SU-DHL-6 (cell line): ENCODE data around the gene EEPD1.

Experiments used
- EZH2phosphoT487 ChIP-seq: fragments of 200-600 bp; sonication (generic), shearing (Covaris generic); conservative IDR thresholded peaks from 2 replicates; pipeline ENCODE4 v1.6.1; 2018; ENCODE audit warnings: mild to moderate bottlenecking, antibody characterized with exemption, low read length, moderate library complexity, mixed read lengths
- TF ChIP-seq, protein P1 (sequence below): fragments of 200-600 bp; sonication (generic); IDR thresholded peaks from one replicate; pipeline ENCODE4 v1.5.1; 2017; ENCODE audit warnings: antibody characterized with exemption, mild to moderate bottlenecking, low read length, moderate library complexity; ENCODE audit not compliant: insufficient read depth, poor library complexity, severe bottlenecking

DNA sequence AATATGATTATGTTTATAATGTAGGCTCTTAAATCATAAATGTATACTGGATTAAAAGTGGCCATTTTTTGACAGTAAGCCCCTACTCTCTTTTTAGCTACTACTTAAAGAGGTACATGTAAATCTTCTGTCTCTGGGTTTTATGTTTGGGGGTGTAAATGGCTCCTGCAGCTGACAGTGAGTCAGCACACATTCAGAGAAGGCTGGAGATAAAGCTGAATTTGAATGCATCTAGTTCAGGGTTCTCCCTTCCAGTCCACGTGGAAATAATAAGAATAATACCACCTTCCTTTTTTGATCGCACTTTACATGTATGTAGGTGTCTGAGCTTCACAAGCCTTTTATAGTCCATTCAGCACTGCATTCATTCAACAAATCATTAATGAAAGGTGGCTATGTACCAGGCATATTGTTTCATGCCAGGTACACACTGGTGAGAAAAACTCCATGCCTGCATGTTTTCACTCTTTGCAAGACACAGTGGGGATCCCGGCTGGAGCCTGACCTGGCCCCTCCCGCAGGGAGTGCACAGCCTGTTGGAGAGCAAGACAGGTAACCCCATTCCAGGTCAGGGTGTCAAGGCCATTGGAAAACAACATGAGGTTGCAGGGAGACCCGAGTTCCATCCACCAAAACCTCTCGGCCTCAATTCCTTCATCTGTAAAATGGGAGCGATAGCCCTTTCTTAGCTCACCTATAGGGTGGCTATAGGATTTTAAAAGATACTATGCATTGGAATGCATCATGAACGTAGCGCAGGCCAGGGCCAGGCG lies 129.1 kb downstream of the EEPD1 start:
- TF ChIP-seq, protein P1, sequence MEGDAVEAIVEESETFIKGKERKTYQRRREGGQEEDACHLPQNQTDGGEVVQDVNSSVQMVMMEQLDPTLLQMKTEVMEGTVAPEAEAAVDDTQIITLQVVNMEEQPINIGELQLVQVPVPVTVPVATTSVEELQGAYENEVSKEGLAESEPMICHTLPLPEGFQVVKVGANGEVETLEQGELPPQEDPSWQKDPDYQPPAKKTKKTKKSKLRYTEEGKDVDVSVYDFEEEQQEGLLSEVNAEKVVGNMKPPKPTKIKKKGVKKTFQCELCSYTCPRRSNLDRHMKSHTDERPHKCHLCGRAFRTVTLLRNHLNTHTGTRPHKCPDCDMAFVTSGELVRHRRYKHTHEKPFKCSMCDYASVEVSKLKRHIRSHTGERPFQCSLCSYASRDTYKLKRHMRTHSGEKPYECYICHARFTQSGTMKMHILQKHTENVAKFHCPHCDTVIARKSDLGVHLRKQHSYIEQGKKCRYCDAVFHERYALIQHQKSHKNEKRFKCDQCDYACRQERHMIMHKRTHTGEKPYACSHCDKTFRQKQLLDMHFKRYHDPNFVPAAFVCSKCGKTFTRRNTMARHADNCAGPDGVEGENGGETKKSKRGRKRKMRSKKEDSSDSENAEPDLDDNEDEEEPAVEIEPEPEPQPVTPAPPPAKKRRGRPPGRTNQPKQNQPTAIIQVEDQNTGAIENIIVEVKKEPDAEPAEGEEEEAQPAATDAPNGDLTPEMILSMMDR, result no peak
- TF ChIP-seq EZH2phosphoT487, result no peak
